Stimulated activated CD4-positive, alpha-beta T cell treated with anti-CD3 and anti-CD28 coated beads, Interleukin-2, amount 100 ng/mL, for 24 hours (primary cell): ENCODE data around the gene FRRS1L.

Experiments
- DNase-seq, 2 donors: peaks; one replicate each; pipeline ENCODE4 v3.0.0-alpha.2; 2020

FRRS1L gene

GRCh38 chr9:109166771-109167601, at the start of gene FRRS1L:
FRRS1L (minus strand) TSS chr9:109167249; CDS start chr9:109167138, 111 bp downstream.
- DNase-seq = peak in 1 of 2 donors; percentile 10

GRCh38 chr9:109214414-109214813, 47.4 kb upstream of the FRRS1L start:
- DNase-seq = no peak

GRCh38 chr9:109213285-109214121, 46.5 kb upstream of the FRRS1L start:
- no peak for DNase-seq

GRCh38 chr9:109212768-109213167, 45.7 kb upstream of the FRRS1L start:
- no peak for DNase-seq

- no peak for DNase-seq
Measured at GRCh38 chr9:109206670-109207069, 39.6 kb upstream of the FRRS1L start.

- DNase-seq = no peak
Measured at GRCh38 chr9:109205526-109205925, 38.5 kb upstream of the FRRS1L start.

GRCh38 chr9:109203761-109204360, 36.8 kb upstream of the FRRS1L start:
- DNase-seq = no peak

GRCh38 chr9:109199676-109200075, 32.6 kb upstream of the FRRS1L start:
- no peak for DNase-seq

GRCh38 chr9:109198736-109199382, 31.8 kb upstream of the FRRS1L start:
- no peak for DNase-seq

GRCh38 chr9:109193974-109194556, 27.0 kb upstream of the FRRS1L start:
- DNase-seq = no peak

- no peak for DNase-seq
Measured at GRCh38 chr9:109192732-109193361, 25.8 kb upstream of the FRRS1L start.

- DNase-seq = no peak
Measured at GRCh38 chr9:109191746-109192145, 24.7 kb upstream of the FRRS1L start.

- no peak for DNase-seq
Measured at GRCh38 chr9:109190151-109190550, 23.1 kb upstream of the FRRS1L start.

- DNase-seq = no peak
Measured at GRCh38 chr9:109186857-109187520, 19.9 kb upstream of the FRRS1L start.

- DNase-seq = peak in 1 of 2 donors; percentile 25
Measured at GRCh38 chr9:109182940-109183798, 16.1 kb upstream of the FRRS1L start.

- no peak for DNase-seq
Measured at GRCh38 chr9:109182550-109182939, 15.5 kb upstream of the FRRS1L start.

- peak; percentile 27 to 42 for DNase-seq
Measured at GRCh38 chr9:109181284-109181683, 14.2 kb upstream of the FRRS1L start.

- no peak for DNase-seq
Measured at GRCh38 chr9:109179801-109180523, 12.9 kb upstream of the FRRS1L start.

- no peak for DNase-seq
Measured at GRCh38 chr9:109176963-109177362, 9.9 kb upstream of the FRRS1L start.

- DNase-seq = no peak
Measured at GRCh38 chr9:109176386-109176785, 9.3 kb upstream of the FRRS1L start.
